Measurements from ENCODE around the gene DLG2. TPM values are rescaled to one million over a fixed set of nuclear protein-coding genes. Genes with fewer than 3 reads are reported as not detected.

Gene DLG2
- polyA plus RNA-seq, 3 donors = 0.24 to 0.39 TPM; not detected in 1

DNA sequence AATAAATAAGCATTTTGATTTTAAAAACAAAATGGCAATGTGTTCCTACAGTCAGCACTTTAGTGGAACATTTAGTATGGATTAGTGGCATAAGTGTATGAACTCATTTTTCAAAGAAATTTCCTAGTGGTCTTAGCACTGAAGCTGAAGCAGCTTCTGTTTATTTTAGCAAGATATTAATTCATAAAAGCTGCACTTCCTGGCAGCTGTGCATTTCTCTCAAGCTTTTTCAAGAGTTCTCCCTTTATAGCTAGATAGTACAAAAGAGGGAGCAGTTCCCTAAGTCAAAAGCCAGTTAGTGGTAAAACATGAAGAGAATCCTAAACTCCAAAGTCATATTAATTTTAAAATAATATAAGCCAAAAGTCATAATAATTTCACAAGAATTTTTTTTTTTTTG, 1304.9 kb downstream of the DLG2 start:
- H3K4me2 ChIP-seq (replicated peaks; ENCODE audit: extremely low read depth, low read length, poor library complexity, severe bottlenecking) = no peak overlapping the region
- intact Hi-C loops (cut with micrococcal nuclease) = no loop called here
- H3K36me3 Mint-ChIP-seq = no peaks in the 10 kb centered on the region
- H3K4me3 ChIP-seq (replicated peaks in 1 of 3; ENCODE audit: low read depth in 2 of 3, low read length in 3 of 3) = no peak overlapping the region
- no peaks in the 10 kb centered on the region for H3K27me3 Mint-ChIP-seq (ENCODE audit: low read depth in 3 of 3)
- peaks cover 0 to 2% (median 0%) of the 10 kb centered on the region in 7 donors for H3K9me3 Mint-ChIP-seq
- H3K4me1 ChIP-seq (ENCODE audit: control insufficient read depth in 1 of 2, insufficient read depth in 2 of 2, low read length in 2 of 2) = no peaks in the 10 kb centered on the region
- no peak overlapping the region for H2AFZ ChIP-seq (ENCODE audit: insufficient read depth, low read depth, low read length, poor library complexity, severe bottlenecking)
- H3K27ac Mint-ChIP-seq = no peak overlapping the region
- no peaks in the 10 kb centered on the region for H3K27me3 ChIP-seq (ENCODE audit: control insufficient read depth in 2 of 2, insufficient read depth in 2 of 2, low read length in 2 of 2)
- H3K27ac ChIP-seq (ENCODE audit: low read depth in 1 of 2, low read length in 2 of 2) = no peak overlapping the region
- no peak for DNase-seq
- H3K9ac ChIP-seq (ENCODE audit: insufficient read depth, low read length, poor library complexity, severe bottlenecking) = no peak overlapping the region
- no peaks in the 10 kb centered on the region for H3K36me3 ChIP-seq (replicated peaks in 1 of 2; ENCODE audit: control insufficient read depth in 1 of 2, insufficient read depth in 2 of 2, low read length in 2 of 2)
- no peaks in the 10 kb centered on the region for H3K4me1 Mint-ChIP-seq
- H3K4me3 Mint-ChIP-seq = no peak overlapping the region
- H3K79me2 ChIP-seq (ENCODE audit: insufficient read depth, low read length) = no peaks in the 10 kb centered on the region
- no peaks in the 10 kb centered on the region for H4K20me1 ChIP-seq (ENCODE audit: insufficient read depth, low read length)
- TF ChIP-seq, protein P1, sequence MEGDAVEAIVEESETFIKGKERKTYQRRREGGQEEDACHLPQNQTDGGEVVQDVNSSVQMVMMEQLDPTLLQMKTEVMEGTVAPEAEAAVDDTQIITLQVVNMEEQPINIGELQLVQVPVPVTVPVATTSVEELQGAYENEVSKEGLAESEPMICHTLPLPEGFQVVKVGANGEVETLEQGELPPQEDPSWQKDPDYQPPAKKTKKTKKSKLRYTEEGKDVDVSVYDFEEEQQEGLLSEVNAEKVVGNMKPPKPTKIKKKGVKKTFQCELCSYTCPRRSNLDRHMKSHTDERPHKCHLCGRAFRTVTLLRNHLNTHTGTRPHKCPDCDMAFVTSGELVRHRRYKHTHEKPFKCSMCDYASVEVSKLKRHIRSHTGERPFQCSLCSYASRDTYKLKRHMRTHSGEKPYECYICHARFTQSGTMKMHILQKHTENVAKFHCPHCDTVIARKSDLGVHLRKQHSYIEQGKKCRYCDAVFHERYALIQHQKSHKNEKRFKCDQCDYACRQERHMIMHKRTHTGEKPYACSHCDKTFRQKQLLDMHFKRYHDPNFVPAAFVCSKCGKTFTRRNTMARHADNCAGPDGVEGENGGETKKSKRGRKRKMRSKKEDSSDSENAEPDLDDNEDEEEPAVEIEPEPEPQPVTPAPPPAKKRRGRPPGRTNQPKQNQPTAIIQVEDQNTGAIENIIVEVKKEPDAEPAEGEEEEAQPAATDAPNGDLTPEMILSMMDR (IDR thresholded peaks at IDR 0.05) = no peak
- no peaks in the 10 kb centered on the region for H3K9me3 ChIP-seq (replicated peaks in 1 of 2; ENCODE audit: control insufficient read depth in 1 of 2, insufficient read depth in 1 of 2, low read length in 2 of 2)

DNA sequence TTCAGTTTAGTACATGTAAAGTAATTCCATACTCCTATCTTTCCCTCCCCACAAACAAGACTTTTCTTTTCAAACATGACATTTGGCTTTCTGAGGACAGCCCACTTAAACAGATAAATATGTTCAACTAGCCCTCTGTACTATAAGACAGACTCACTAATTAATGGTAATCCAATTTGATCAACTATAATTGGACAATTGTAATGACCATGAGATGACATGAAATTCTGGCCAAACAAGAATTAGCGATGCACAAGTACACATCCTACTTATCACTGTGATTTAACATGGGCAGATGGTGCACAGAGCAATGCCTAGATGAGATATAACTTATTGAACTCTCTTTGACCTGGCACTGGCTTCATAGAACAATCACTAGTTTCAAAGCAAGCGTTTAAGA, 1307.3 kb downstream of the DLG2 start:
- no peak overlapping the region for H3K4me2 ChIP-seq (replicated peaks; ENCODE audit: extremely low read depth, low read length, poor library complexity, severe bottlenecking)
- intact Hi-C loops (cut with micrococcal nuclease) = no loop called here
- no peak overlapping the region for H2AFZ ChIP-seq (ENCODE audit: insufficient read depth, low read depth, low read length, poor library complexity, severe bottlenecking)
- H3K4me3 ChIP-seq (replicated peaks in 1 of 3; ENCODE audit: low read depth in 2 of 3, low read length in 3 of 3) = no peak overlapping the region
- DNase-seq = no peak
- H3K4me3 Mint-ChIP-seq = no peak overlapping the region
- H3K36me3 ChIP-seq (replicated peaks in 1 of 2; ENCODE audit: control insufficient read depth in 1 of 2, insufficient read depth in 2 of 2, low read length in 2 of 2) = no peaks in the 10 kb centered on the region
- TF ChIP-seq, protein P1 (IDR thresholded peaks at IDR 0.05) = no peak
- no peaks in the 10 kb centered on the region for H3K4me1 ChIP-seq (ENCODE audit: control insufficient read depth in 1 of 2, insufficient read depth in 2 of 2, low read length in 2 of 2)
- no peaks in the 10 kb centered on the region for H4K20me1 ChIP-seq (ENCODE audit: insufficient read depth, low read length)
- no peaks in the 10 kb centered on the region for H3K9me3 ChIP-seq (replicated peaks in 1 of 2; ENCODE audit: control insufficient read depth in 1 of 2, insufficient read depth in 1 of 2, low read length in 2 of 2)
- no CpG with 5 or more reads among the region's 2 CpGs for WGBS (ENCODE audit: insufficient coverage)
- H3K9me3 Mint-ChIP-seq = peaks cover 0 to 2% (median 0%) of the 10 kb centered on the region in 7 donors
- H3K27me3 Mint-ChIP-seq (ENCODE audit: low read depth in 3 of 3) = no peaks in the 10 kb centered on the region
- no peaks in the 10 kb centered on the region for H3K4me1 Mint-ChIP-seq
- H3K27ac Mint-ChIP-seq = no peak overlapping the region
- no peaks in the 10 kb centered on the region for H3K36me3 Mint-ChIP-seq
- no peak overlapping the region for H3K27ac ChIP-seq (ENCODE audit: low read depth in 1 of 2, low read length in 2 of 2)
- no peak overlapping the region for H3K9ac ChIP-seq (ENCODE audit: insufficient read depth, low read length, poor library complexity, severe bottlenecking)
- H3K79me2 ChIP-seq (ENCODE audit: insufficient read depth, low read length) = no peaks in the 10 kb centered on the region
- H3K27me3 ChIP-seq (ENCODE audit: control insufficient read depth in 2 of 2, insufficient read depth in 2 of 2, low read length in 2 of 2) = no peaks in the 10 kb centered on the region

All from CD14-positive monocyte (primary cell).